GM12878 (cell line): Measurements from ENCODE around the gene DKKL1. TPM values are rescaled to one million over a fixed set of nuclear protein-coding genes. Genes with fewer than 3 reads are reported as not detected.

Experiments
- ATAC-seq: fragments of 200-7000 bp; cut with Tn5 transposase; 3 replicates; pipeline ENCODE4 v1.9.1; 2020; ENCODE audit warnings: mild to moderate bottlenecking, moderate library complexity
- BruUV-seq: library from RNA; stranded (reverse); fragments of 400-500 nt; replicated peaks from 2 replicates; lab custom pipeline; 2021; lab: Mats Ljungman, UMichigan
- CTCF ChIA-PET: fragments of 300-600 bp; sonication (Branson Sonifier 250); formaldehyde crosslinking; extraction: SDS; loops from one replicate; lab custom pipeline; 2021; ENCODE audit warnings: inconsistent platforms; lab: Yijun Ruan, JAX
- POLR2A ChIA-PET: fragments of 350-600 bp; formaldehyde crosslinking; extraction: SDS; loops from one replicate; lab custom pipeline; 2021; ENCODE audit warnings: inconsistent platforms; lab: Charles Lee
- RAD21 ChIA-PET: fragments of 300-600 bp; sonication (Branson Sonifier 250); formaldehyde crosslinking; loops from one replicate; lab custom pipeline; 2023; ENCODE audit warnings: antibody characterized with exemption; ENCODE audit not compliant: unreplicated experiment; lab: Charles Lee
- SMC1A ChIA-PET: fragments of 300-600 bp; sonication (Branson Sonifier 250); formaldehyde crosslinking; loops from one replicate; lab custom pipeline; 2023; ENCODE audit not compliant: unreplicated experiment, uncharacterized antibody; lab: Charles Lee
- DNase-seq: peaks from one replicate; pipeline ENCODE4 v3.0.0-alpha.2; 2011; ENCODE audit warnings: low read depth, low spot score
- FAIRE-seq: peaks from 3 replicates; lab custom pipeline; 2011; peaks lifted over from hg19 to GRCh38; lab: Jason Lieb, UNC
- H2AFZ ChIP-seq: 2 replicates; pipeline ENCODE4 v1.6.0; 2011; ENCODE audit warnings: low read depth, low read length, control low read depth; ENCODE audit not compliant: control insufficient read depth
- H3K27ac ChIP-seq: 2 replicates; pipeline ENCODE4 v1.5.1; 2011; ENCODE audit warnings: control low read depth; ENCODE audit not compliant: control insufficient read depth, insufficient read depth
- H3K27me3 ChIP-seq, 2 experiments: replicated peaks in 1 of 2; 2 replicates each; pipeline versions ENCODE4 v1.6.0 to v1.6.1; 2011; ENCODE audit warnings: low read length in 1 of 2; ENCODE audit not compliant: control insufficient read depth in 2 of 2, insufficient read depth in 2 of 2
- H3K36me3 ChIP-seq, 2 experiments: 2 replicates each; pipeline ENCODE4 v1.5.1; 2011; ENCODE audit warnings: low read length in 1 of 2; ENCODE audit not compliant: control insufficient read depth in 2 of 2, insufficient read depth in 2 of 2
- H3K4me1 ChIP-seq: 2 replicates; pipeline ENCODE4 v1.6.1; 2011; ENCODE audit warnings: mild to moderate bottlenecking, low read length, moderate library complexity, mixed read lengths; ENCODE audit not compliant: control insufficient read depth, insufficient read depth
- H3K4me2 ChIP-seq: 2 replicates; pipeline ENCODE4 v1.6.0; 2011; ENCODE audit warnings: control low read depth; ENCODE audit not compliant: control insufficient read depth, insufficient read depth
- H3K4me3 ChIP-seq: fragments of 200-600 bp; sonication (generic); 2 replicates; pipeline ENCODE4 v1.5.1; 2016
- H3K79me2 ChIP-seq: 2 replicates; pipeline ENCODE4 v1.6.0; 2011; ENCODE audit warnings: low read length; ENCODE audit not compliant: control insufficient read depth, insufficient read depth
- H3K9ac ChIP-seq: 2 replicates; pipeline ENCODE4 v1.8.0; 2011; ENCODE audit warnings: low read length, control low read depth, mixed read lengths; ENCODE audit not compliant: control insufficient read depth, insufficient read depth
- H3K9me3 ChIP-seq: replicated peaks from 3 replicates; pipeline ENCODE4 v1.5.1; 2011; ENCODE audit warnings: mild to moderate bottlenecking, low read length; ENCODE audit not compliant: control insufficient read depth, insufficient read depth
- H4K20me1 ChIP-seq: 2 replicates; pipeline ENCODE4 v1.6.0; 2011; ENCODE audit not compliant: control insufficient read depth, insufficient read depth
- BACH1 ChIP-seq: fragments of 450-650 bp; IDR thresholded peaks from 2 replicates; pipeline ENCODE4 v1.6.1; 2017; ENCODE audit warnings: mild to moderate bottlenecking, borderline replicate concordance
- FOXM1 ChIP-seq: IDR thresholded peaks from 2 replicates; pipeline ENCODE4 v1.6.1; 2012; ENCODE audit warnings: low read depth, mild to moderate bottlenecking, inconsistent platforms, low read length, moderate library complexity
- HCFC1 ChIP-seq: fragments of 150-350 bp; IDR thresholded peaks from 2 replicates; pipeline ENCODE4 v1.6.1; 2014; ENCODE audit warnings: low read length
- HDAC6 ChIP-seq: fragments of 200-600 bp; sonication (generic); IDR thresholded peaks from one replicate; pipeline ENCODE4 v1.8.0; 2017; ENCODE audit warnings: antibody characterized with exemption; ENCODE audit not compliant: unreplicated experiment
- MEF2B ChIP-seq: fragments of 450-650 bp; IDR thresholded peaks from 2 replicates; pipeline ENCODE4 v1.6.1; 2018; ENCODE audit warnings: mild to moderate bottlenecking, moderate library complexity; ENCODE audit not compliant: partially characterized antibody, poor library complexity, severe bottlenecking
- MTA3 ChIP-seq: IDR thresholded peaks from 2 replicates; pipeline ENCODE4 v1.6.1; 2012; ENCODE audit warnings: low read length, inconsistent platforms, borderline replicate concordance
- MXI1 ChIP-seq: fragments of 150-350 bp; IDR thresholded peaks from 2 replicates; pipeline ENCODE4 v1.6.1; 2011; ENCODE audit warnings: low read depth, mild to moderate bottlenecking, inconsistent platforms, low read length, improper control_type of control experiment
- MYC ChIP-seq: IDR thresholded peaks from 2 replicates; pipeline ENCODE4 v1.6.1; 2011; ENCODE audit warnings: mild to moderate bottlenecking, low read length, moderate library complexity, inconsistent platforms; ENCODE audit not compliant: insufficient read depth, insufficient replicate concordance, insufficient read length, severe bottlenecking
- NFIC ChIP-seq: IDR thresholded peaks from 2 replicates; pipeline ENCODE4 v1.6.1; 2012; ENCODE audit warnings: low read depth, mild to moderate bottlenecking, inconsistent platforms, low read length, moderate library complexity
- NFYA ChIP-seq: IDR thresholded peaks from 2 replicates; pipeline ENCODE4 v1.6.1; 2011; ENCODE audit warnings: low read depth, mild to moderate bottlenecking, low read length, improper control_type of control experiment, borderline replicate concordance
- SMAD5 ChIP-seq: IDR thresholded peaks from 2 replicates; pipeline ENCODE4 v1.6.1; 2016; ENCODE audit warnings: antibody characterized with exemption, low read depth
- SP1 ChIP-seq: IDR thresholded peaks from one replicate; pipeline ENCODE4 v1.6.1; 2011; ENCODE audit warnings: low read depth, low read length
- SRF ChIP-seq, 2 experiments: IDR thresholded peaks; 2 replicates each; pipeline ENCODE4 v1.6.1; 2011; ENCODE audit warnings: low read depth in 2 of 2, low read length in 2 of 2, mild to moderate bottlenecking in 1 of 2, moderate library complexity in 1 of 2
- ZNF207 ChIP-seq: fragments of 450-650 bp; IDR thresholded peaks from 2 replicates; pipeline ENCODE4 v1.6.1; 2014; ENCODE audit warnings: antibody characterized with exemption, mild to moderate bottlenecking, borderline replicate concordance
- WGBS: methylation state at CpG from one replicate; pipeline ENCODE4 v1.1.6; 2016; ENCODE audit warnings: low lambda C conversion rate; ENCODE audit not compliant: insufficient replicate concordance, insufficient coverage; ENCODE audit errors: missing lambda C conversion rate; 5-methylcytosine and 5-hydroxymethylcytosine counted together
- in situ Hi-C: fragments of 300-500 bp; cut with MboI; formaldehyde crosslinking; loops from 9 replicates; pipeline ENCODE4 v1.14.3; 2018; ENCODE audit warnings: mixed read lengths
- intact Hi-C: fragments of 100-400 bp; cut with micrococcal nuclease; formaldehyde crosslinking; loops from one replicate; pipeline ENCODE4 v1.14.2; 2022; ENCODE audit not compliant: unreplicated experiment
- polyA plus RNA-seq, 11 experiments: library from polyadenylated mRNA; depleted of rRNA in 4 of 11; unstranded in 6 of 11; stranded (reverse) in 5 of 11; fragments of >200 nt; fragmentation: Nextera tagmentation in 4 of 11; fragmentation: Illumina TruSeq in 1 of 11; extraction: Ambion mirVana in 4 of 11; extraction: Trizol in 1 of 11; gene quantifications; 1 replicate in 1 of 11; 2 replicates in 10 of 11; pipeline versions ENCODE4 v1.2.1 to v1.2.3, GENCODE V29; 2011 to 2016; ENCODE audit warnings: inconsistent platforms in 2 of 11, missing spikeins in 2 of 11, low read depth in 1 of 11
- total RNA-seq, 4 experiments: library from RNA; depleted of rRNA in 3 of 4; stranded (reverse); fragments of >200 nt in 3 of 4; fragmentation: Illumina TruSeq in 1 of 4; extraction: Trizol in 1 of 4; gene quantifications; 2 replicates each; pipeline versions ENCODE4 v1.2.1 to v1.2.3, GENCODE V29; 2013 to 2021
- TF ChIP-seq, protein P1 (sequence below), 3 experiments: IDR thresholded peaks in 2 of 3; conservative IDR thresholded peaks in 1 of 3; 2 replicates each; pipeline ENCODE4 v1.5.1; 2011; ENCODE audit warnings: low read depth in 3 of 3, low read length in 3 of 3, mild to moderate bottlenecking in 3 of 3, control low read depth in 2 of 3, moderate library complexity in 2 of 3, inconsistent platforms in 1 of 3, mixed read lengths in 1 of 3; ENCODE audit not compliant: control insufficient read depth in 2 of 3, insufficient read depth in 1 of 3; ENCODE audit errors: extremely low read depth in 1 of 3
- TF ChIP-seq, protein P2 (sequence below): IDR thresholded peaks from 2 replicates; pipeline ENCODE4 v1.6.1; 2011; ENCODE audit warnings: borderline replicate concordance, low read depth, mild to moderate bottlenecking, moderate library complexity, mixed read lengths, low read length; ENCODE audit not compliant: insufficient read depth; ENCODE audit errors: extremely low read length
- TF ChIP-seq, protein P3 (sequence below): IDR thresholded peaks from 2 replicates; pipeline ENCODE4 v1.6.1; 2012; ENCODE audit warnings: mild to moderate bottlenecking, low read depth, low read length

The DKKL1 gene
- total and polyA plus RNA-seq, 10 of the 15 experiments (the other 5 are each of a cell fraction or from before 2014, with no cell fraction given), result not detected

DNA sequence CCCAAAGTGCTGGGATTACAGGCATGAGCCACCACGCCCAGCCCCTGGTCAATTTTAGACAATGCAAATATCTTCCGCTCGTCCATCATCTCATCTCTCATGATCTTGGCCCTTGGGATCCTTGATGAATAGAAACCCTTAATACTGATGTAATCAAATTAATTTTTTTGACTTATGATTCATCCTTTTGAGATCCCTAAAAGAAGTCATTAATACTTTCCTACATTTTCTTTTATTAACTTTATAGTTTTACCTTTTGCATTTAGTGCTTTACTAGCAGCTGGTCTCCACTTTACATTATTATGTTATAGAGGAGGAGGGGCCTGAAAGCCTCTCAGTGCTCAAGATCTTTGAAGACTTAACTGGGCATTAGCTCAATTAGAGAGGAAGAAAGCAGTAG, 16.7 kb downstream of the DKKL1 start (continued):
- no peak for TF ChIP-seq MYC
- no peak for TF ChIP-seq SP1
- TF ChIP-seq, protein P1, sequence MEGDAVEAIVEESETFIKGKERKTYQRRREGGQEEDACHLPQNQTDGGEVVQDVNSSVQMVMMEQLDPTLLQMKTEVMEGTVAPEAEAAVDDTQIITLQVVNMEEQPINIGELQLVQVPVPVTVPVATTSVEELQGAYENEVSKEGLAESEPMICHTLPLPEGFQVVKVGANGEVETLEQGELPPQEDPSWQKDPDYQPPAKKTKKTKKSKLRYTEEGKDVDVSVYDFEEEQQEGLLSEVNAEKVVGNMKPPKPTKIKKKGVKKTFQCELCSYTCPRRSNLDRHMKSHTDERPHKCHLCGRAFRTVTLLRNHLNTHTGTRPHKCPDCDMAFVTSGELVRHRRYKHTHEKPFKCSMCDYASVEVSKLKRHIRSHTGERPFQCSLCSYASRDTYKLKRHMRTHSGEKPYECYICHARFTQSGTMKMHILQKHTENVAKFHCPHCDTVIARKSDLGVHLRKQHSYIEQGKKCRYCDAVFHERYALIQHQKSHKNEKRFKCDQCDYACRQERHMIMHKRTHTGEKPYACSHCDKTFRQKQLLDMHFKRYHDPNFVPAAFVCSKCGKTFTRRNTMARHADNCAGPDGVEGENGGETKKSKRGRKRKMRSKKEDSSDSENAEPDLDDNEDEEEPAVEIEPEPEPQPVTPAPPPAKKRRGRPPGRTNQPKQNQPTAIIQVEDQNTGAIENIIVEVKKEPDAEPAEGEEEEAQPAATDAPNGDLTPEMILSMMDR (IDR thresholded peaks at IDR 0.05 in 2 of 3, conservative IDR thresholded peaks at IDR 0.05 in 1 of 3; ENCODE audit: control insufficient read depth in 2 of 3, extremely low read depth in 1 of 3, insufficient read depth in 1 of 3, low read depth in 3 of 3, low read length in 3 of 3), result no peak
- TF ChIP-seq FOXM1, result no peak

DNA sequence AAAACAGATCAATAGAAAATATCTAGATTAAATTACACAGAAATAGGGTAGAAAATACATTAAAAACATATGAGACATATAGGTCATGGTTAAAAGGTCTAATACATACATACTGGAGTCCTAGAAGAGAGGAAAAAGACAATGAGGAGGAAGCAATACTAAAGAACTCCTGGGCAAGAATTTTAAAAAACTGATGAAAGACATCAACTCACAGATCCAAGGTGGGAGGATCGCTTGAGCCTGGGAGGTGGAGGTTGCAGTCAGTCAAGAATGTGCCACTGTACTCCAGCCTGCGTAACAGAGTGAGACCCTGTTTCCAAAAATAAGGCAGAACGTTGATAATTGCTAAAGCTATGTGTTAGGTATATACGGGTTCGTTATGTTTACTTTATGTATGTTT, 19.0 kb downstream of the DKKL1 start:
- 52% methylated on average over 5 of the region's 5 CpGs for WGBS
- BruUV-seq, result no TSS peak
- POLR2A ChIA-PET, result no interaction called here
- no peak for DNase-seq
- CTCF ChIA-PET, result no interaction called here
- no peak overlapping the region for H3K4me3 ChIP-seq
- H3K9me3 ChIP-seq, result no peaks in the 10 kb centered on the region
- intact Hi-C loops, result no loop called here
- TF ChIP-seq, protein P2, sequence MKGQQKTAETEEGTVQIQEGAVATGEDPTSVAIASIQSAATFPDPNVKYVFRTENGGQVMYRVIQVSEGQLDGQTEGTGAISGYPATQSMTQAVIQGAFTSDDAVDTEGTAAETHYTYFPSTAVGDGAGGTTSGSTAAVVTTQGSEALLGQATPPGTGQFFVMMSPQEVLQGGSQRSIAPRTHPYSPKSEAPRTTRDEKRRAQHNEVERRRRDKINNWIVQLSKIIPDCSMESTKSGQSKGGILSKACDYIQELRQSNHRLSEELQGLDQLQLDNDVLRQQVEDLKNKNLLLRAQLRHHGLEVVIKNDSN, result no peak
- TF ChIP-seq MXI1 (no peak), HDAC6 (no peak), NFIC (no peak), MTA3 (no peak), ZNF207 (no peak), MEF2B (no peak), SMAD5 (no peak), HCFC1 (no peak), BACH1 (no peak), SRF (IDR thresholded peaks at IDR 0.05; ENCODE audit: low read depth in 2 of 2, low read length in 2 of 2) (no peak), NFYA (no peak)
- TF ChIP-seq, protein P3, sequence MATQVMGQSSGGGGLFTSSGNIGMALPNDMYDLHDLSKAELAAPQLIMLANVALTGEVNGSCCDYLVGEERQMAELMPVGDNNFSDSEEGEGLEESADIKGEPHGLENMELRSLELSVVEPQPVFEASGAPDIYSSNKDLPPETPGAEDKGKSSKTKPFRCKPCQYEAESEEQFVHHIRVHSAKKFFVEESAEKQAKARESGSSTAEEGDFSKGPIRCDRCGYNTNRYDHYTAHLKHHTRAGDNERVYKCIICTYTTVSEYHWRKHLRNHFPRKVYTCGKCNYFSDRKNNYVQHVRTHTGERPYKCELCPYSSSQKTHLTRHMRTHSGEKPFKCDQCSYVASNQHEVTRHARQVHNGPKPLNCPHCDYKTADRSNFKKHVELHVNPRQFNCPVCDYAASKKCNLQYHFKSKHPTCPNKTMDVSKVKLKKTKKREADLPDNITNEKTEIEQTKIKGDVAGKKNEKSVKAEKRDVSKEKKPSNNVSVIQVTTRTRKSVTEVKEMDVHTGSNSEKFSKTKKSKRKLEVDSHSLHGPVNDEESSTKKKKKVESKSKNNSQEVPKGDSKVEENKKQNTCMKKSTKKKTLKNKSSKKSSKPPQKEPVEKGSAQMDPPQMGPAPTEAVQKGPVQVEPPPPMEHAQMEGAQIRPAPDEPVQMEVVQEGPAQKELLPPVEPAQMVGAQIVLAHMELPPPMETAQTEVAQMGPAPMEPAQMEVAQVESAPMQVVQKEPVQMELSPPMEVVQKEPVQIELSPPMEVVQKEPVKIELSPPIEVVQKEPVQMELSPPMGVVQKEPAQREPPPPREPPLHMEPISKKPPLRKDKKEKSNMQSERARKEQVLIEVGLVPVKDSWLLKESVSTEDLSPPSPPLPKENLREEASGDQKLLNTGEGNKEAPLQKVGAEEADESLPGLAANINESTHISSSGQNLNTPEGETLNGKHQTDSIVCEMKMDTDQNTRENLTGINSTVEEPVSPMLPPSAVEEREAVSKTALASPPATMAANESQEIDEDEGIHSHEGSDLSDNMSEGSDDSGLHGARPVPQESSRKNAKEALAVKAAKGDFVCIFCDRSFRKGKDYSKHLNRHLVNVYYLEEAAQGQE, result no peak
- TF ChIP-seq, all 136 proteins: peak for 0
- no peak for ATAC-seq
- ChIA-PET RAD21 (no interaction called here), SMC1A (interaction anchor here (0.9 to 1.7 kb wide), 2 partner anchors 24 to 50 kb away, joined by 3 to 4 read pairs; no protein-coding TSS in a partner anchor)
- H3K9ac ChIP-seq, result no peak overlapping the region
- in situ Hi-C loops, result no loop called here
- no peak overlapping the region for H3K4me2 ChIP-seq
- no peak overlapping the region for H3K27ac ChIP-seq
- FAIRE-seq, result no peak
- no peaks in the 10 kb centered on the region for H3K36me3 ChIP-seq
- no peaks in the 10 kb centered on the region for H3K4me1 ChIP-seq
- H2AFZ ChIP-seq, result no peak overlapping the region
- no peaks in the 10 kb centered on the region for H4K20me1 ChIP-seq
- no peaks in the 10 kb centered on the region for H3K27me3 ChIP-seq
- H3K79me2 ChIP-seq, result no peaks in the 10 kb centered on the region
